Glutamatergic neuron (in vitro differentiated cells): ENCODE data around the gene ACADVL. TPM values are rescaled to one million over a fixed set of nuclear protein-coding genes. Genes with fewer than 3 reads are reported as not detected.

Source experiments
- DNase-seq: peaks from one replicate; pipeline ENCODE4 v3.0.0; 2022
- H3K27ac Mint-ChIP-seq: one replicate; pipeline ENCODE4 v1.8.0; 2020; ENCODE audit warnings: mild to moderate bottlenecking, mixed read lengths, inconsistent platforms; ENCODE audit not compliant: unreplicated experiment
- H3K27me3 Mint-ChIP-seq: one replicate; pipeline ENCODE4 v1.8.0; 2020; ENCODE audit warnings: mild to moderate bottlenecking, moderate library complexity, mixed read lengths, inconsistent platforms; ENCODE audit not compliant: unreplicated experiment
- H3K36me3 Mint-ChIP-seq: one replicate; pipeline ENCODE4 v1.8.0; 2020; ENCODE audit warnings: mild to moderate bottlenecking, mixed read lengths, inconsistent platforms; ENCODE audit not compliant: unreplicated experiment
- H3K4me1 Mint-ChIP-seq: one replicate; pipeline ENCODE4 v1.8.0; 2020; ENCODE audit warnings: mild to moderate bottlenecking, low read depth, mixed read lengths, inconsistent platforms; ENCODE audit not compliant: unreplicated experiment
- H3K4me3 Mint-ChIP-seq: one replicate; pipeline ENCODE4 v1.8.0; 2020; ENCODE audit warnings: mild to moderate bottlenecking, mixed read lengths, inconsistent platforms; ENCODE audit not compliant: unreplicated experiment
- H3K9me3 Mint-ChIP-seq: one replicate; pipeline ENCODE4 v1.8.0; 2020; ENCODE audit warnings: mild to moderate bottlenecking, moderate library complexity, mixed read lengths, inconsistent platforms; ENCODE audit not compliant: unreplicated experiment
- CTCF ChIP-seq: fragments of 200-600 bp; sonication (generic); IDR thresholded peaks from one replicate; pipeline ENCODE4 v1.5.0; 2021; ENCODE audit not compliant: partially characterized antibody, unreplicated experiment
- total RNA-seq: library from RNA; stranded (reverse); fragmentation: NEBNext Ultra II Directional; extraction: Animal tissue kit (Norgen Biotek cat#: 25700); gene quantifications from one replicate; pipeline ENCODE4 v1.2.1, GENCODE V29; 2021; ENCODE audit not compliant: unreplicated experiment

Gene ACADVL
- total RNA-seq, 1 donor from 2014 or later, result 375 TPM

GRCh38 chr17:7217113-7217987 lies 2.4 kb upstream of the ACADVL start:
- Mint-ChIP-seq H3K4me3 (peak overlapping the region; percentile 93), H3K9me3 (peaks cover 19% of the 10 kb centered on the region), H3K27me3 (peaks cover 24% of the 10 kb centered on the region), H3K4me1 (peaks cover 40% of the 10 kb centered on the region), H3K27ac (peak overlapping the region; percentile 82), H3K36me3 (no peaks in the 10 kb centered on the region)
- TF ChIP-seq CTCF, result no peak
- peak; percentile 69 for DNase-seq

GRCh38 chr17:7218166-7218565 lies 1.6 kb upstream of the ACADVL start:
- Mint-ChIP-seq H3K4me3 (peak overlapping the region; percentile 82), H3K27me3 (peaks cover 23% of the 10 kb centered on the region), H3K4me1 (peaks cover 38% of the 10 kb centered on the region), H3K27ac (peak overlapping the region; percentile 55), H3K9me3 (peaks cover 20% of the 10 kb centered on the region), H3K36me3 (no peaks in the 10 kb centered on the region)
- no peak for DNase-seq
- no peak for TF ChIP-seq CTCF

- H3K27me3 Mint-ChIP-seq, result peaks cover 22% of the 10 kb centered on the region
- peaks cover 37% of the 10 kb centered on the region for H3K4me1 Mint-ChIP-seq
- peak overlapping the region; percentile 66 for H3K27ac Mint-ChIP-seq
Observed at GRCh38 chr17:7218758-7219157, 980 bp upstream of the ACADVL start.

GRCh38 chr17:7219229-7219811 lies 418 bp upstream of the ACADVL start:
- peak overlapping the region; percentile 86 for H3K27ac Mint-ChIP-seq
- H3K36me3 Mint-ChIP-seq, result no peaks in the 10 kb centered on the region
- H3K27me3 Mint-ChIP-seq, result peaks cover 22% of the 10 kb centered on the region
- H3K9me3 Mint-ChIP-seq, result peaks cover 17% of the 10 kb centered on the region
- TF ChIP-seq CTCF, result no peak
- peaks cover 37% of the 10 kb centered on the region for H3K4me1 Mint-ChIP-seq
- DNase-seq, result no peak
- peak overlapping the region; percentile 89 for H3K4me3 Mint-ChIP-seq

More at GRCh38 chr17:7218758-7219157, 980 bp upstream of the ACADVL start:
- H3K36me3 Mint-ChIP-seq, result no peaks in the 10 kb centered on the region
- TF ChIP-seq CTCF, result no peak
- peaks cover 20% of the 10 kb centered on the region for H3K9me3 Mint-ChIP-seq
- peak overlapping the region; percentile 89 for H3K4me3 Mint-ChIP-seq
- DNase-seq, result no peak
